ENCODE data around the gene CD180.

The CD180 gene

GRCh38 chr5:67240846-67241245, 44.2 kb upstream of the CD180 start:
- no peak for TF ChIP-seq CTCF (IDR thresholded peaks at IDR 0.05; ENCODE audit: control insufficient read depth, extremely low read depth, insufficient read depth)
- no peak overlapping the region for H3K4me3 ChIP-seq (ENCODE audit: low read depth, low read length)
- DNase-seq (ENCODE audit: low read depth): no peak

- H3K4me3 ChIP-seq (ENCODE audit: low read depth, low read length): no peak overlapping the region
- no peak for TF ChIP-seq CTCF (IDR thresholded peaks at IDR 0.05; ENCODE audit: control insufficient read depth, extremely low read depth, insufficient read depth)
- no peak for DNase-seq (ENCODE audit: low read depth)
Observed at GRCh38 chr5:67240065-67240464, 43.5 kb upstream of the CD180 start.

- TF ChIP-seq CTCF (IDR thresholded peaks at IDR 0.05; ENCODE audit: control insufficient read depth, extremely low read depth, insufficient read depth): no peak
Observed at GRCh38 chr5:67238191-67238590, 41.6 kb upstream of the CD180 start.

GRCh38 chr5:67235399-67236110, 39.0 kb upstream of the CD180 start:
- no peak overlapping the region for H3K4me3 ChIP-seq (ENCODE audit: low read depth, low read length)
- DNase-seq (ENCODE audit: low read depth): no peak
- TF ChIP-seq CTCF (IDR thresholded peaks at IDR 0.05; ENCODE audit: control insufficient read depth, extremely low read depth, insufficient read depth): no peak

More at GRCh38 chr5:67238191-67238590, 41.6 kb upstream of the CD180 start:
- no peak for DNase-seq (ENCODE audit: low read depth)
- H3K4me3 ChIP-seq (ENCODE audit: low read depth, low read length): no peak overlapping the region

- no peak overlapping the region for H3K4me3 ChIP-seq (ENCODE audit: low read depth, low read length)
- DNase-seq (ENCODE audit: low read depth): no peak
- no peak for TF ChIP-seq CTCF (IDR thresholded peaks at IDR 0.05; ENCODE audit: control insufficient read depth, extremely low read depth, insufficient read depth)
Observed at GRCh38 chr5:67234671-67235176, 38.1 kb upstream of the CD180 start.

GRCh38 chr5:67233075-67233474, 36.5 kb upstream of the CD180 start:
- no peak overlapping the region for H3K4me3 ChIP-seq (ENCODE audit: low read depth, low read length)
- no peak for DNase-seq (ENCODE audit: low read depth)
- no peak for TF ChIP-seq CTCF (IDR thresholded peaks at IDR 0.05; ENCODE audit: control insufficient read depth, extremely low read depth, insufficient read depth)

- no peak for TF ChIP-seq CTCF (IDR thresholded peaks at IDR 0.05; ENCODE audit: control insufficient read depth, extremely low read depth, insufficient read depth)
Observed at GRCh38 chr5:67223211-67223610, 26.6 kb upstream of the CD180 start.

More at GRCh38 chr5:67223211-67223610, 26.6 kb upstream of the CD180 start:
- no peak for DNase-seq (ENCODE audit: low read depth)
- H3K4me3 ChIP-seq (ENCODE audit: low read depth, low read length): no peak overlapping the region
